ENCODE measurements around the gene LUZP1. TPM values are rescaled to one million over a fixed set of nuclear protein-coding genes. Genes with fewer than 3 reads are reported as not detected.
"Not testable (repeated sequence)": the region's sequence is repeated elsewhere in the genome, so short reads cannot be mapped to it uniquely, and the experiment has no call there.

LUZP1 gene
- total and polyA plus RNA-seq, 10 donors, result 1.7 to 51.6 (median 31.6) TPM

DNA sequence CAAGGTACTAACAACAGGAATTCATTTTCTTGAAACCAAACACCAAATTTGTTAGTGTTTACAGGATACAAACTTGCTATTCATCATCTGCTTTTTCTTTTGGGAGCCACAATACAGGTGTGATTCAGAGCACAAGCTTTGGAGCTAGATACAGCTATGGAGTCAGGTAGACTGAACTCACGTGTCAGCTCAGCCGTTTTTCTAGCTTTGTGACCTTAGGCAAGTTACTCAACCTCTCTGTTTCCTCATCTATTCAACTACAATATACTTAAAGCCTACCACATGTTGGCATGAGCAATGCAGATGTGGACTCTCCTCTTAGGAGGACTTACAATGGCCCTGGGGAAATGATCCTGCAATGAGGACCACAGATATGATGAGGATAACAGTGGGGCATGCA lies 42.3 kb upstream of the LUZP1 start:
- no peak for DNase-seq
- Histone ChIP-seq H3K27me3 (replicated peaks in 1 of 7) (peaks cover under 1 to 59% (median 24%) of the 10 kb centered on the region in 7 donors), H3K4me1 (peaks cover 0 to 1% (median 0%) of the 10 kb centered on the region in 6 donors), H3K36me3 (no peaks in the 10 kb centered on the region), H3K9me3 (no peaks in the 10 kb centered on the region), H3K27ac (no peak overlapping the region), H3K4me3 (no peak overlapping the region)
- WGBS, 5 donors, result 62 to 86% (median 67%) methylated on average over 2 of the region's 2 CpGs
- intact Hi-C loops (cut with DNase I; ENCODE audit: low total_unique reads), result no loop called here
- no peak for TF ChIP-seq POLR2A (IDR thresholded peaks at IDR 0.05)
- TF ChIP-seq, protein P1, sequence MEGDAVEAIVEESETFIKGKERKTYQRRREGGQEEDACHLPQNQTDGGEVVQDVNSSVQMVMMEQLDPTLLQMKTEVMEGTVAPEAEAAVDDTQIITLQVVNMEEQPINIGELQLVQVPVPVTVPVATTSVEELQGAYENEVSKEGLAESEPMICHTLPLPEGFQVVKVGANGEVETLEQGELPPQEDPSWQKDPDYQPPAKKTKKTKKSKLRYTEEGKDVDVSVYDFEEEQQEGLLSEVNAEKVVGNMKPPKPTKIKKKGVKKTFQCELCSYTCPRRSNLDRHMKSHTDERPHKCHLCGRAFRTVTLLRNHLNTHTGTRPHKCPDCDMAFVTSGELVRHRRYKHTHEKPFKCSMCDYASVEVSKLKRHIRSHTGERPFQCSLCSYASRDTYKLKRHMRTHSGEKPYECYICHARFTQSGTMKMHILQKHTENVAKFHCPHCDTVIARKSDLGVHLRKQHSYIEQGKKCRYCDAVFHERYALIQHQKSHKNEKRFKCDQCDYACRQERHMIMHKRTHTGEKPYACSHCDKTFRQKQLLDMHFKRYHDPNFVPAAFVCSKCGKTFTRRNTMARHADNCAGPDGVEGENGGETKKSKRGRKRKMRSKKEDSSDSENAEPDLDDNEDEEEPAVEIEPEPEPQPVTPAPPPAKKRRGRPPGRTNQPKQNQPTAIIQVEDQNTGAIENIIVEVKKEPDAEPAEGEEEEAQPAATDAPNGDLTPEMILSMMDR (IDR thresholded peaks at IDR 0.05 in 8 of 11, conservative IDR thresholded peaks at IDR 0.05 in 3 of 11), result no peak
- TF ChIP-seq POLR2AphosphoS5 (IDR thresholded peaks at IDR 0.05), result no peak

DNA sequence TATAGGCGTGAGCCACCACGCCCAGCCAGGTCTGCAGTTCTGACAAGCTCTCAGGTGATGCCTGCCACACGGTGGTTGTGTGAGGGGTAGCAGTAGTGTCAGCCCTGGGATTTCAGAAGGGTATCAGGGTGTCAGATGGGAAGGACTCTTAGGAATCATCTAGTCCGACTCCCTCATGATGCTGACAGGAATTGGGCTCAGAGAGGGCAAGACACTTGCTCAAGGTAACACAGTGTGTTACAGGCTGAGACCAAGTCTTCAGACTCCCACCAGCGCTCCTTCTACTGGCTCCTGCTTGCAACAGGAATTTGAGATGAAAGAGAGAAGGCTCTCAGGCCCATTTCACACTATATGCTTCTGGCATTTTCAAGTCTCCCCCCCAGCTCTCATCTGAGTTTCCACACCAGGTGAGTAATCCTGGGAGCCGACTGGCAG lies 41.7 kb upstream of the LUZP1 start:
- 45 to 58% (median 51%) methylated on average over 6 of the region's 6 CpGs for WGBS, 5 donors
- TF ChIP-seq POLR2AphosphoS5 (IDR thresholded peaks at IDR 0.05), result no peak
- no peak for TF ChIP-seq POLR2A (IDR thresholded peaks at IDR 0.05)
- TF ChIP-seq, protein P1 (IDR thresholded peaks at IDR 0.05 in 8 of 11, conservative IDR thresholded peaks at IDR 0.05 in 3 of 11), result no peak
- Histone ChIP-seq H3K36me3 (no peaks in the 10 kb centered on the region), H3K27ac (no peak overlapping the region), H3K4me1 (no peaks in the 10 kb centered on the region), H3K9me3 (no peaks in the 10 kb centered on the region), H3K4me3 (no peak overlapping the region), H3K27me3 (replicated peaks in 1 of 7) (peaks cover 0 to 59% (median 18%) of the 10 kb centered on the region in 7 donors)
- intact Hi-C loops (cut with DNase I; ENCODE audit: low total_unique reads), result no loop called here
- no peak for DNase-seq

DNA sequence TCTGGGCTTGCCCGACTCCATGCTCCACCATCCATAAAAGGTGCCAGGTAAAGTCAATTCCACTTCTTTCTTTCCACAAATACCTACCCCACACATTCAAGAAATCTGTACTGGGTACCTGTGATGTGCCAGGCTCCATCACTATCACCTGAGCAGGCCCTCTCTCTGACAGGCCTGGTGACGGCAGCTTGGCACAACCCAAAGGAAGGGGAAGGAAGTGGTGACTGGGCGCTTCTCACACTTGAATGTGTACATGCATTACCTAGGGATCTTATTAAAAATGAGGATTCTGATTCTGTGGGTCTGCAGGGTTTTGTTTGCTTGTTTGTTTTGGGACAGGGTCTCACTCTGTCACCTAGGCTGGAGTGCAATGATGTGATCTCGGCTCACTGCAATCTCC lies 41.1 kb upstream of the LUZP1 start:
- H3K4me1 ChIP-seq, result no peaks in the 10 kb centered on the region
- peaks cover 0 to 54% (median 12%) of the 10 kb centered on the region in 7 donors for H3K27me3 ChIP-seq (replicated peaks in 1 of 7)
- no peak overlapping the region for H3K4me3 ChIP-seq
- no peaks in the 10 kb centered on the region for H3K36me3 ChIP-seq
- TF ChIP-seq, protein P1 (IDR thresholded peaks at IDR 0.05 in 8 of 11, conservative IDR thresholded peaks at IDR 0.05 in 3 of 11), result no peak
- TF ChIP-seq POLR2A (IDR thresholded peaks at IDR 0.05) (no peak), POLR2AphosphoS5 (IDR thresholded peaks at IDR 0.05) (no peak)
- no peak overlapping the region for H3K27ac ChIP-seq
- no peak for DNase-seq
- intact Hi-C loops (cut with DNase I; ENCODE audit: low total_unique reads), result no loop called here
- no peaks in the 10 kb centered on the region for H3K9me3 ChIP-seq
- 49 to 55% (median 52%) methylated on average over 4 of the region's 4 CpGs for WGBS, 5 donors

DNA sequence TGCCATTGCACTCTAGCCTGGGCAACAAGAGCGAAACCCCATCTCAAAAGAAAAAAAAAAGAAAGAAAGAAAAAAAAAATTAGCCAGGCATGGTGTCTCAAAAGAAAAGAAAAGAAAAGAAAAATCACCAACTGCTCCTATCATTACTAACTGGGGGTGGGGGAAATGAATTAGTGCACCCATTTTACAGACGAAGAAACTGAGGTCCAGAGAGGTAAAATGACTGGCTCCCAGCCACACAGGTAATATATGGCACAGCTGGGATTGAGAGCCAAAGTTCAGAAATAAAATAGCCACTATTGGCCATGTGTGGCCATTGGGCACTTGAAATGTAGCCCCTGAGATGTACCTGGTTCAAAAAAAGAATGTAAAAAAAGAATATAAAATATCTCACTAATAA lies 39.9 kb upstream of the LUZP1 start:
- Histone ChIP-seq H3K36me3 (no peaks in the 10 kb centered on the region), H3K27me3 (replicated peaks in 1 of 7) (peaks cover 0 to 42% (median 11%) of the 10 kb centered on the region in 7 donors), H3K4me3 (no peak overlapping the region), H3K9me3 (no peaks in the 10 kb centered on the region), H3K27ac (no peak overlapping the region), H3K4me1 (no peaks in the 10 kb centered on the region)
- TF ChIP-seq, protein P1 (IDR thresholded peaks at IDR 0.05 in 8 of 11, conservative IDR thresholded peaks at IDR 0.05 in 3 of 11), result no peak
- TF ChIP-seq POLR2AphosphoS5 (IDR thresholded peaks at IDR 0.05) (no peak), POLR2A (IDR thresholded peaks at IDR 0.05) (no peak)
- intact Hi-C loops (cut with DNase I; ENCODE audit: low total_unique reads), result no loop called here
- DNase-seq, result no peak
- WGBS, 5 donors, result 81 to 93% (median 88%) methylated on average over 2 of the region's 2 CpGs

DNA sequence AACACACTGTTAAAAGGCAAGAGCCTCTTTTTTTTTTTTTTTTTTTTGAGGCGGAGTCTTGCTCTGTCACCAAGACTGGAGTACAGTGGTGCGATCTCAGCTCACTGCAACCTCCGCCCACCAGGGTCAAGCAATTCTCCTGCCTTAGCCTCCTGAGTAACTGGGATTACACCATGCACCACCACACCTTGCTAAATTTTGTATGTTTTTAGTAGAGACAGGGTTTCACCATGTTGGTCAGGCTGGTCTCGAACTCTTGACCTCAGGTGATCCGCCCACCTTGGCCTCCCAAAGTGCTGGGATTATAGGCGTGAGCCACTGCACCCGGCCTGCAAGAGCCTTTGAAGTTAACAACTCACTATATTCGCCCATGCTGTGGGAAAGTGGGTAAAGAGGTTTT lies 39.1 kb upstream of the LUZP1 start:
- H3K27ac ChIP-seq; H3K36me3 ChIP-seq; H3K9me3 ChIP-seq; intact Hi-C loops (cut with DNase I; ENCODE audit: low total_unique reads); H3K4me3 ChIP-seq; DNase-seq; H3K4me1 ChIP-seq: not testable (repeated sequence)
- 89 to 95% (median 91%) methylated on average over 8 of the region's 8 CpGs for WGBS, 5 donors
- H3K27me3 ChIP-seq (replicated peaks in 1 of 7), result peaks cover 0 to 38% (median 7%) of the 10 kb centered on the region in 7 donors
